MM.1S (cell line): ENCODE data around the gene CD34.

ENCODE experiments used
- EZH2 ChIP-seq: fragments of 300-600 bp; sonication (generic); optimal IDR thresholded peaks from 2 replicates; pipeline ENCODE3; 2017; ENCODE audit warnings: low read depth, mild to moderate bottlenecking, antibody characterized with exemption, low read length, mixed read lengths
- EZH2phosphoT487 ChIP-seq: fragments of 300-600 bp; sonication (generic); IDR thresholded peaks from 2 replicates; pipeline ENCODE4 v1.6.1; 2018; ENCODE audit warnings: antibody characterized with exemption, low read length
- TF ChIP-seq, protein P1 (sequence below): fragments of 300-600 bp; sonication (generic); IDR thresholded peaks from 2 replicates; pipeline ENCODE4 v1.5.1; 2016; ENCODE audit warnings: antibody characterized with exemption, low read length, mixed read lengths

DNA sequence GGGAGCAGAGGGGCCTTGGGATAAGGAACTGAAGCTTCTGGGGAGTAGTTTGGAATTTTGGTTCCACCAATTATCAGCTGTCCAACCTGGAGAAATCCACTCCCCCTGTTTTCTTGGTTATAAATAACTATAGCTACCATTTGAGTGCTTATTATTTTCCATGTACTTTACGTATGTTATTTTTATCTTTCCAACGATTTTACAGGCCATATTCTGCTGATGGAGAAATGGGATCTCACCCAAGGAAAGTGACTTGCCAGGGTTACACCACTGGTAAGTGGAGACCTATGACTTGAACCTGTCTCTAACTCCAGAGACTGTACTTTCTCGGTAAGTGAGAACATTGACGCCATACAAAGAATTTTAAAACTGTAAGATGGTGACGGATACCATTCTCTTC is 49.0 kb upstream of the CD34 start:
- TF ChIP-seq, protein P1, sequence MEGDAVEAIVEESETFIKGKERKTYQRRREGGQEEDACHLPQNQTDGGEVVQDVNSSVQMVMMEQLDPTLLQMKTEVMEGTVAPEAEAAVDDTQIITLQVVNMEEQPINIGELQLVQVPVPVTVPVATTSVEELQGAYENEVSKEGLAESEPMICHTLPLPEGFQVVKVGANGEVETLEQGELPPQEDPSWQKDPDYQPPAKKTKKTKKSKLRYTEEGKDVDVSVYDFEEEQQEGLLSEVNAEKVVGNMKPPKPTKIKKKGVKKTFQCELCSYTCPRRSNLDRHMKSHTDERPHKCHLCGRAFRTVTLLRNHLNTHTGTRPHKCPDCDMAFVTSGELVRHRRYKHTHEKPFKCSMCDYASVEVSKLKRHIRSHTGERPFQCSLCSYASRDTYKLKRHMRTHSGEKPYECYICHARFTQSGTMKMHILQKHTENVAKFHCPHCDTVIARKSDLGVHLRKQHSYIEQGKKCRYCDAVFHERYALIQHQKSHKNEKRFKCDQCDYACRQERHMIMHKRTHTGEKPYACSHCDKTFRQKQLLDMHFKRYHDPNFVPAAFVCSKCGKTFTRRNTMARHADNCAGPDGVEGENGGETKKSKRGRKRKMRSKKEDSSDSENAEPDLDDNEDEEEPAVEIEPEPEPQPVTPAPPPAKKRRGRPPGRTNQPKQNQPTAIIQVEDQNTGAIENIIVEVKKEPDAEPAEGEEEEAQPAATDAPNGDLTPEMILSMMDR, result no peak
- no peak for TF ChIP-seq EZH2phosphoT487
- TF ChIP-seq EZH2, result no peak
